Stomach (tissue), 4 donors: Measurements from ENCODE around the gene RASSF1.

Experiments used
- CTCF ChIP-seq, 7 experiments: fragments of 450-650 bp in 4 of 7; fragments of 200-600 bp in 3 of 7; sonication (generic) in 3 of 7; IDR thresholded peaks; one replicate each; pipeline ENCODE4 v1.5.1; 2016 to 2019; ENCODE audit warnings: antibody characterized with exemption in 7 of 7, control low read depth in 2 of 7, mild to moderate bottlenecking in 1 of 7
- POLR2A ChIP-seq, 4 donors: fragments of 450-650 bp; IDR thresholded peaks; one replicate each; pipeline ENCODE4 v1.6.1; 2016; ENCODE audit warnings: antibody characterized with exemption in 4 of 4, control low read depth in 2 of 4, mild to moderate bottlenecking in 1 of 4, moderate library complexity in 1 of 4
- POLR2AphosphoS5 ChIP-seq, 3 donors: sonication (generic); formaldehyde crosslinking; IDR thresholded peaks; one replicate each; pipeline ENCODE4 v1.6.1; 2016; ENCODE audit warnings: antibody characterized with exemption in 3 of 3

GRCh38 chr3:50372349-50372748, 31.7 kb upstream of the RASSF1 start:
- no peak for TF ChIP-seq POLR2A (IDR thresholded peaks at IDR 0.05)
- no peak for TF ChIP-seq CTCF (IDR thresholded peaks at IDR 0.05)
- no peak for TF ChIP-seq POLR2AphosphoS5 (IDR thresholded peaks at IDR 0.05)
